Inflammatory macrophage treated with lipopolysaccharide for 4 hours (primary cell): Measurements from ENCODE around the gene MTIF2.
"Not testable (repeated sequence)": the region's sequence is repeated elsewhere in the genome, so short reads cannot be mapped to it uniquely, and the experiment has no call there.

Source experiments
- DNase-seq: peaks from one replicate; pipeline ENCODE4 v3.0.0-alpha.2; 2020

The MTIF2 gene, protein sequence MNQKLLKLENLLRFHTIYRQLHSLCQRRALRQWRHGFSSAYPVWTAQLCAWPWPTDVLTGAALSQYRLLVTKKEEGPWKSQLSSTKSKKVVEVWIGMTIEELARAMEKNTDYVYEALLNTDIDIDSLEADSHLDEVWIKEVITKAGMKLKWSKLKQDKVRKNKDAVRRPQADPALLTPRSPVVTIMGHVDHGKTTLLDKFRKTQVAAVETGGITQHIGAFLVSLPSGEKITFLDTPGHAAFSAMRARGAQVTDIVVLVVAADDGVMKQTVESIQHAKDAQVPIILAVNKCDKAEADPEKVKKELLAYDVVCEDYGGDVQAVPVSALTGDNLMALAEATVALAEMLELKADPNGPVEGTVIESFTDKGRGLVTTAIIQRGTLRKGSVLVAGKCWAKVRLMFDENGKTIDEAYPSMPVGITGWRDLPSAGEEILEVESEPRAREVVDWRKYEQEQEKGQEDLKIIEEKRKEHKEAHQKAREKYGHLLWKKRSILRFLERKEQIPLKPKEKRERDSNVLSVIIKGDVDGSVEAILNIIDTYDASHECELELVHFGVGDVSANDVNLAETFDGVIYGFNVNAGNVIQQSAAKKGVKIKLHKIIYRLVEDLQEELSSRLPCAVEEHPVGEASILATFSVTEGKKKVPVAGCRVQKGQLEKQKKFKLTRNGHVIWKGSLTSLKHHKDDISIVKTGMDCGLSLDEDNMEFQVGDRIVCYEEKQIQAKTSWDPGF

DNA sequence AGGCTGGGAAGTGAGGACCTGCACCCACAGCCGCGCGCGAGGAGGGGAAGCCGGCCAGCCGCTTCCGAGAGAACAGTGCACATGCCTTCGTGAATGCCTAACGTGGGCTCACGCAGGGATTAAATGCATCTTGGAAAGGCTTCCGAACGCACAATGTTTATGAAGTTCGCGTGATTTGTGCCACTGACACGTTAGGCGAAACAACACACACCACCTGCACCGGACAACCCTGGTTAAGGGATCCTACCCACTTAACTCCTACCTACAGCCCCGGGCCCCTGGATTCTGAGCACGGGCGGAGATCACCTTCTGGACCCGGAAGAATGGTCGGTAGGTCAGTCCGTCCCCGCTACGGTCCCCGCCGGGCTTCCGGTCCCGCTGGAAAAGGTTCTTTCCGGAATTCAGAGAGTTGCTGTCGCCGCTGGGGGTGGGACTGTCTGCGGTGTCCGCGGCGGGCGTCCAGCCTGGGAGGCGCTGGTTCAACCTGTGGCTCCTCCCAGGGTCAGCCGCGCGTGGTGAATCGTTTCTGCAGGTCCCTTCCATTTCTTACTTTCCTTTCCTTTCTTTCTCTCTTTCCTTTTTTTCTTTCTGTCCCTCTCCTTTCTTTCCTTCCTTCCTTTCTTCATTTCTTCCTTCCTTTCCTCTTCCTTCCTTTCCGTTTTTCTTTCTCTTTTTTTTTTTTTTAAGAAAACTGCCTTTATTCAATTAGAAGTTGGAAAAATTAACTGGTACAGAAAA is at the start of gene MTIF2:
Gene MTIF2, minus strand, starts transcription at position 325 of the 738 bp plus-strand sequence. CDS start 5,373 bp downstream, outside the sequence.
- DNase-seq = peak; percentile 94

DNA sequence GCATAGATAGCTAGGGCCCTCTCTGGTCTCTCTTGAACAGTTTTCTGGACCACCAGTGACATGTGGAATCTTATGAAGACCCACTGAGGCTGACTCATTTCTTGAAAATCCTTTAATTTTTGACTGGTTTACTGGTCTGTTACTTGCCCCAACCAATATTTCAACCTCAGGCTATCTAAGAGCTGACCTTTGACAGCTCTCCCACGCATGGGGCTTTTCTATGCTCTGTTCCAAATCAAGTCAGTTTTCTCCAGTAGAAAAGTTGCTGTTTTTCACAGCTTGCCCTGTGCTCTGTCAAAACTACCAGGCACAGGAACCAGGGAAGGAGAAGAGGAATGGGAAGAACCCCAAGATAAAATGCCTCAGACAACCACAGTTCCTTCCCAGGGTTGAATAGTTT is 46.0 kb upstream of the MTIF2 start:
- no peak for DNase-seq

DNA sequence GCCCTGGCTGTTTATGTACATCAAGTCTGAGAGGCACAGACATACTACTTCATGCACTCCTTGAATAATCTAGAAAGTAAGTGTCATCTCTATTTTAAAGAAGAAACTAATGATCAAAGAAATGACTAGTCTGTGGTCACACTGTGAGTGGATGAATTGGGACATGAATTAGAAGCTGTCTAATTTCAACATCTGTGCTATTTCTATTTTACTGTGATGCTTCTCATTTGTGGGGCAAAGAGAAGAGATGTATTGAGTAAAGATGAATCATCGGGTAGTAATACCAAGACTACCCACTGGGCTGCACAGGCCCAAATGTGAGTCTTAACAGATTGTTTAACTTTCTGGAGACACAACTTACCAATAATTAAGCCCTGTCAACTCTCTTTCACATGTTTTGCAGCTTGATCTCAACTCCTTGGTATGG is 42.4 kb upstream of the MTIF2 start:
- DNase-seq = peak; percentile 96

DNA sequence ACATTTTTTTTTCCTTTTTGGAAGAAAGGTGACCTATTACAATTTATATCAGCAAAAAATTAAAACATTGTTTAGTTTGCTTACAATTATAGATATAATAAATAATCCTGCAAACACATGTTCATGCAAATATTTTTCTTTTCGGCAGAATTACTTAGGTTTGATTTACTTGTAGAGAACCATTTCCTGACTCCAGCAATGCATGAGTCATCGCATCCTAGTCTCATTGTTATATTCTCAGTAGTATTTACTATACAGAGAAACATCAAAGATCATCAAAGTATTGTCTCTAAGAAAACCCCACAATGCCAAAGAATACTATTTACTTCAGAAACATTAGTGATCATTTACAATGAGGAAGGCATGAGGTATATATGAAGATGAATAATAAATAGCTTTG is 40.4 kb upstream of the MTIF2 start:
- no peak for DNase-seq

DNA sequence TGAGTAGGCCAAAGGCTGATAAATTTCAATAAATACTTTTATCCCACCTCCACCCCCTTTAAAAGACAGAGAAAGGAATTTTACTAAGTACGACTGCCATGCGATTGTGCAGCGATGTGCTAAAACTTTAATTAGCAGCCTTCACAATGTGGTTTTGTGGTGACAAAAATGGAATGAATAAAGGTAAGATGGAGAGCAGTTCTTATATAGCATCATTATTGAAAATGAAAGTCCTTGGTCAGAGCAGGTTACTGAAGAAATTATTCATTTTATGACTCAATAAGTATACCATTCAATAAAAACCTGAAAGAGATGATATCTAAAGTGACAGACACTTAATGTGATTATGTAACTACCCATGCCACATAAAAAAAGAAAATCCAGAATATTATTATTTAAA is 33.2 kb upstream of the MTIF2 start:
- no peak for DNase-seq

DNA sequence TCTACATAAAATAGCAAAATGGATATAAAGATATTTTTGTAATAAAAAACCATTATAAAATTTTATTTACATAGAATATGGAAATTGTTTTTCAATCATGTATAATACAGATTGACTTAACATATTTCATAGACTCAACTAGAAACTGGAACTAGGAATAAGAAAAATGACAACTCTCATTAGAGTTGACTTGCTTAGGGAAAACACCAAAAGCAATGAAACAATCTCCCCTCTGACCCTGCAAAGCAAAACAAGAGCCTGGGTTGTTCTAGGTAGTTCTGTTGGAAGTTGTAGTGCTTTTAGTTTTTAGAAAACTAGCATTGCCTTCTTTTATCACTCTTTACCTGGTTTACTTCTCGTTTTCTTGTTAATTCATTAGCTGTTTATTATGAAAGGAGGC is 32.2 kb upstream of the MTIF2 start:
- DNase-seq = no peak

DNA sequence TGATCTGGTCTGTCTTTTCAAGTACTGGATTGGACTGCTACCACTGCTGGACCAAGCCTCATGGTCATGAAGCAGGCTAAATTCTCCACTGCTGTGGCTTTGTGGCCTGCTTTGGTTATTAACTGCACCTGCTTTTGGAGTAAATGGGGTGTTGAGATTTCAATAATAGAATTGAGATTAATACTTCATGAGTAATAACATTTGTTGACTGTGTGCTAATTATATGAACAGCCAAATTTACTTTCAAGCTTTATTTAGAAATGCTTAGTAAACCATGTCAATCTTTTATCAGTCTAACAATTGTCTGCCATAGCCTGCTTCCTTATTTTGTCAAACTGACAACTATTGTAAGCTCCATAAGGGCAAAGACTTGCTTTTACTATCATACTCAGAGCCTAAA is 27.4 kb upstream of the MTIF2 start:
- no peak for DNase-seq

DNA sequence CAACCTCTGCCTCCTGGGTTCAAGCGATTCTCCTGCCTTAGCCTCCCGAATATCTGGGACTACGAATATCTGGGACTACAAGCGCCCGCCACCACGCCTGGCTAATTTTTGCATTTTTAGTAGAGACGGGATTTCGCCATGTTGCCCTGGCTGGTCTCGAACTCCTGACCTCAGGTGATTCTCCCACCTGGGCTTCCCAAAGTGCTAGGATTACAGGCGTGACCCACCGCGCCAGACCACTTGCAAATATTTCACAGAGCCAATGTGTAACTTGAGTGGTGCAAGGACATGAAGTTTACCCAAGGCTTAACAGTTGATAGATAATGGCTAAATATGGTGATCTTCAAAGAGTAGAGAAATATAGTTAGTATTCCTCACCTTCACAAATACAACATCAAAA is 14.1 kb upstream of the MTIF2 start:
- DNase-seq = no peak

DNA sequence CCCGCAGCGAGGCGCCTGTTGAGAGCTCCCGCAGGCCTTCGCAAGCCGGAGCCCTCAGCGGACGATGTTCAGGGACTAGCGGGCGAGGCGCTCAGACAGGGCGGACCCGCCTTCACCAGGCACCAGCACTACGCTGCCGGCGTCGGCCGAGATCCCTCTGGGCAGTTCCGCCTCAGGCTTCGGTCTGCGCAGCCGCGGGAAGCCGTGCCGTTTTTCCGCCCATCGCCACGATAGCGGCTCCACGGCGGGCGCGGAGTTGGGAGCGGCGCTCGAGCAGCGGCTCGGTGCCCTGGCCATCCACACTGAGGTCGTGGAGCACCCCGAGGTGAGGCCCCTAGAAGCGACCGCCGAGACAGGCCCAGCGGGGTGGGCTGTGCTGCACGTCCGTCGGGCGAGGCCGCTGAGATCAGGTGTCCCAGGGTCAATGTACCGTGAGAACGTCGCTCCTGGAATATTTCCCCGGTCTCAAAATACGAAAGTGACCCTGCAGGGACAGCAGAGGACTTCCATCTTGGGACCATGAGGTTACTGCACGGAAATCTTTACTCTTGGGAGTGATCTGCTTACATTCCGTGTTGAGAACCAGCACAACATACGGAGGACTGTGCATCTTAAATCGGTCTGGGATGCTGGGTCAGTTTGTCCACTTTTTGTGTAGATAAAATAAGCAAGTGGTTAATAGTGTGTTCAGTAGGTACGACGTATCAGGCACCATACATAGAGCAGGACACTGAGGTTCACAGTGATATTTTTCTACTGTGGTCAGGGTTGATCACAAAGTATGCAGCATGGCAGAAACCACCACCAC is 13.3 kb upstream of the MTIF2 start:
- peak; percentile 86 for DNase-seq

DNA sequence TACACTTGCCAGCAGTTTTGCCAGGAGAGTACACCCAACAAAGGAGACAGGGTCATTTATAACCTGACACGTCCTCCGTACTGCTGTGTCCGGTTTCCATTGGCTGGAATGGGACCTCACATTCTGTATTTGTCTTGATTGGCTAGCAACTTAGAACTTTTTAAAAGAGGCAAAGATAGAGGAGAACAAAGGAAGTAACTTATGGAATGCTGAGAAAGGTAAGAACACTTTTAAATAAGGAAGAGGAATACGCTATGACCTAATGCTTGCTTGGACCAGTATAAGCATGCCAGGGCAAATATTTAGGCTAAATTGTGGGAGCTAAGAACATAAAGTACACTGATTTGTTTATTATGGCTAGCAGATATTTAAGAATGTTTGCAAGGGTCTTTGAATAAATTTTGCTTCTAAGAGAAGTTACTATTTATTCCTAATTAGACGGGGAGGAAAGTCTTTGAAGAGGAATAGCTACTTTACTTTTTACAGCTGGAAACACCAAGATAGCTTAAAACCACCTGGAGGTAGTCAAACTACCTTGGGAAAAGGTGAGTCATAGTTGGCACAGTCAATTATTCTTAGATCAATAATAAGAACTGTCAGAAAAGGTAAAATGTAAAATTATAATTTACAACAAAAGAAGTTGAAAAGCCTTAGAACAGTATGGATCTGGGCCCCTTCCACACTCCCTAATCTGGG is 12.0 kb upstream of the MTIF2 start:
- DNase-seq = not testable (repeated sequence)

DNA sequence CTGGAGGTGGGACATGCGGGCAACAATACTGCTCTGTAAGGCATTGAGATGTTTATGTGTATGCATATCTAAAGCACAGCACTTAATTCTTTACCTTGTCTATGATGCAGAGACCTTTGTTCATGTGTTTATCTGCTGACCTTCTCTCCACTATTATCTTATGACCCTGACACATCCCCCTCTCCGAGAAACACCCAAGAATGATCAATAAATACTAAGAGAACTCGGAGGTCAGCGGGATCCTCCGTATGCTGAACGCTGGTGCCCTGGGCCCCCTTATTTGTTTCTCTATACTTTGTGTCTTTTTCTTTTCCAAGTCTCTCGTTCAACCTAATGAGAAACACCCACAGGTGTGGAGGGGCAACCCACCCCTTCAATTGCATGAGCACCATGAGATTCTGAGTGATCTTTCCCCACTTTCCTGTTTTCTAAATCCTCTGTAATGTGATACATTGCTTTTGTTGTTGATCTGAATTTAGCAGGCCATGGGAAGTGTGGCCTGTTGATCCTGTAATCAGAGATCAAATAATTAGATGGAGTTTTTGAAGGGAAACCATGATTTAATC is 10.9 kb upstream of the MTIF2 start:
- not testable (repeated sequence) for DNase-seq

DNA sequence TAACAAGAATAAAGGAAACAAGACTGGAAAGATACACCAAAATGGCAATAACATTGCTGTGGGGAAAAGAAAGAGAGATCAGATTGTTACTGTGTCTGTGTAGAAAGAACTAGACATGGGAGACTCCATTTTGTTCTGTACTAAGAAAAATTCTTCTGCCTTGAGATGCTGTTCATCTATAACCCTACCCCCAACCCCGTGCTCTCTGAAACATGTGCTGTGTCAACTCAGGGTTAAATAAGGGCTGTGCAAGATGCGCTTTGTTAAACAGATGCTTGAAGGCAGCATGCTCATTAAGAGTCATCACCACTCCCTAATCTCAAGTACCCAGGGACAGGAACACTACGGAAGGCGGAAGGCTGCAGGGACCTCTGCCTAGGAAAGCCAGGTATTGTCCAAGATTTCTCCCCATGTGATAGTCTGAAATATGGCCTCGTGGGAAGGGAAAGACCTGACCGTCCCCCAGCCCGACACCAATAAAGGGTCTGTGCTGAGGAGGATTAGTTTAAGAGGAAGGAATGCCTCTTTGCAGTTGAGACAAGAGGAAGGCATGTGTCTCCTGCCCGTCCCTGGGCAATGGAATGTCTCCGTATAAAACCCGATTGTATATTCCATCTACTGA is 10.3 kb upstream of the MTIF2 start:
- not testable (repeated sequence) for DNase-seq

DNA sequence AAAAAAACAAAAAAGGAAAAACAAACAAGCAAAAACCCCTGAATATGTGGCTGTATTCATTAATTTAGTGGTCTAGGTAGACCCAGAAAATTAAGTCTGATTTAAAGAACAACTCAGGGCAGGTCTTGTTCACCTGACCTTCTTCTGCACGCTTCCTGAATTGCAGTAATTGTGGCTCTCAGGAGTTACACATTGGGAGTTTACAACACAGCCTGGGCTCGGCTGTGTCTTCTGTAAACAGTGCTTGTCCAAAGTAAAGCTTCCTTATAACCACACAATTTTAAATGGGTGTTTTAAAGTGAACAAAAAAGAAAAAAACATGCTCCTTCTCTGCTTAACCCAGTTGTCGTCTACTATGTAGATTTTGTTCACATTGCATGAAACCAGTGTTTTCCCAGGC is 8.3 kb upstream of the MTIF2 start:
- no peak for DNase-seq

DNA sequence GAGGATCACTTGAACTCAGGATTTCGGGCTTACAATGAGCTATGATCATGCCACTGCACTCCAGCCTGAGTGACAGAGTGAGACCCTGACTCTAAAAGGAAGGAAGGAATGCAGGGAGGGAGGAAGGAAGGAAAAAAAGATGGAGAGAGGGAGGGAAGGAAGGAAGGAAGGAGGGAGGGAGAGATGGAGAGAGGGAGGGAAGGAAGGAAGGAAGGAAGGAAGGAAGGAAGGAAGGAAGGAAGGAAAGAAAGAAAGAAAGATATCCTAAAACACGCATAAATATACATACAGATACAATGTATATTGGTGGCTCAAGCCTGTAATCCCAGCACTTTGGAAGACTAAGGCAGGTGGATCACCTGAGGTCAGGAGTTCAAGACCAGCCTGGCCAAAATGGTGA is 5.3 kb upstream of the MTIF2 start:
- DNase-seq = not testable (repeated sequence)

DNA sequence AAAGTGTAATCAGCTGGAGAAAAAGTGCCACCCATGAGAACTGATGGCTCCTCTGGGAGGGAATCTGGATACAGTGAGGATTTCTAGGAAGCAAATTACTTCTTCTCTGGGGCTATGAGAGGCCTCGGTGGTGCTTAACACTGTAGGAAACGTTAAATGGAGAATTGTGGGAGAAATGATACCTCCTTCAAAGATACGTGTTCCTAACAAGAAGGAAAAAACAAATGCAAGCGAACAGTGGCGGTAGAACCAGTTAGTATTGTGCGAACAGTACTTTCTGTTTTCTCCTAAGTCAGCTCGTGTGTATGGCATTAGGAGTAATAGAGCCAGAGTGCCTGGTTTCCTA is 587 bp upstream of the MTIF2 start:
- DNase-seq = no peak

DNA sequence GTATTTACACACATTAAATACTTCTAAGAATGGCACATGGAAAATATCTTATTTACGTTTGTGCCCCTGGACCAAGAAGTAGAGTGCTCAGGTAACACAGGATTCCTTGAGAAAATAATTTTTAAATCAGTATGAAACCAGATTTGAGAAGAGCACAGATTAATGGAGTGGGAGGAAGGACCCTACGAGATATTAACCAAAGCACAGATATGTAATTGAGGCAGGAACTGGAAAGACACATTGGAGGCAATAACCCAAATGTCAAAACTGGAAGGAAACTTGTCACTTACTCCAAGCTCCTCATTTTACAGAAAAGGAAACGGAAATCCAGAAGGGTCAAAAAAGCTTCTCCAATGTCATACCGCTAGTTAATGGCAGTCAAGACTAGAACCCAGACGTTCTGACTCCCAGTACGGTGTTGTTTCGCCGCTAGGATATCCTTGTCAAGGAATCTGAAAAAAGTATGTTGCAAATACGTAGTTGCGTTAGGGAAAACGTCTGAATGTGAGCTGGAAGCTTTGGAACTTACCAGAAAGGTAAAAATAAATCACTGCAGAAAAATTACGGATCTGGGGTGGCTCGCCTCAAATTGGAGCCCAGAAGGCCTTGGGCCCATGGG is 634 bp downstream of the MTIF2 start:
- peak; percentile 13 for DNase-seq

DNA sequence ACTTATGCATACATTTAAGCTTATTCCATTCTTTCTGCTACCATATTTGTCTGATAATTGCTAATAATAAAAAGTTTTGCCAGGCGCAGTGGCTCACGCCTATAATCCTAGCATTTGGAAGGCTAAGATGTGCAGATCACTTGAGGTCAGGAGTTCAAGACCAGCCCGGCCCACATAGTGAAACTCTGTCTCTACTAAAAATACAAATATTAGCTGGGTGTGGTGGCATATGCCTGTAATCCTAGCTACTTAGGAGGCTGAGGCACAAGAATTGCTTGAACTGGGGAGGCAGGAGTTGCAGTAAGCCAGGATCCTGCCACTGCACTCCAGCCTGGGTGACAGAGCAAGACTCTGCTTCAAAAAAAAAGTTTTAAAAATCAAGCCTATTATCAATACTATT is 9.4 kb downstream of the MTIF2 start:
- not testable (repeated sequence) for DNase-seq

DNA sequence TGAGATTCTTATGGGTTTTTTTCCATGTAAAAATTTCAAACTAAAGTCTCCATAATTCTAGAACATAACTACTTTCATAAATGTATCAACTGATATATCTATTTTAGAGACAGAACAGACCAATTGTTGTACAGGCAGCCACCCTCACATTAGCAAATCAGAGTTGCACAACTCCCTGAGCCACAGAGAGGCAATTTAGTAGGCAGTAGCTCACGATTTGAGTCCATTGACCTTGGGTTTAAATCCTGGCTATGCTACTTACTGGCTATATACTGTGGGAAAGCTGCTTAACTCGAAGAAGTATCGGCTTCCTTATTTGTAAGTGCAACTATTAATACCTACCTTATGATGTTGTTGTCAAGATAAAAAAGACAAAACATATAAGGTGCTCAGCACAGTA is 16.2 kb downstream of the MTIF2 start:
- DNase-seq = no peak

DNA sequence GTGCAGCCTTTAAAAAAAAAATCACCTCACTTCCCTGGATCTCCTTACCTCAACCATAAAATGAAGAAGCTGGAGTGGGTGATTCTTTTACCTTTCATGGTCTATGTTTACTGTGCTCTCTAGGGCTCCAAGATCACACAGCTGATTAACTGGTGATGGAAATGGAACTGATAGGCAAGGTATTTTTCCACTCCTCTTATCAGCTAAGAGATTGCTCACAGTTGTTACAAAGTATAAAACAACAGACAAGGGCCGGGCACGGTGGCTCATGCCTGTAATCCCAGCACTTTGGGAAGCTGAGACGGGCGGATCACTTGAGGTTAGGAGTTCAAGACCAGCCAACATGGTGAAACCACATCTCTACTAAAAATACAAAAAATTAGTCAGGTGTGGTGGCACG is 22.0 kb downstream of the MTIF2 start:
- no peak for DNase-seq

DNA sequence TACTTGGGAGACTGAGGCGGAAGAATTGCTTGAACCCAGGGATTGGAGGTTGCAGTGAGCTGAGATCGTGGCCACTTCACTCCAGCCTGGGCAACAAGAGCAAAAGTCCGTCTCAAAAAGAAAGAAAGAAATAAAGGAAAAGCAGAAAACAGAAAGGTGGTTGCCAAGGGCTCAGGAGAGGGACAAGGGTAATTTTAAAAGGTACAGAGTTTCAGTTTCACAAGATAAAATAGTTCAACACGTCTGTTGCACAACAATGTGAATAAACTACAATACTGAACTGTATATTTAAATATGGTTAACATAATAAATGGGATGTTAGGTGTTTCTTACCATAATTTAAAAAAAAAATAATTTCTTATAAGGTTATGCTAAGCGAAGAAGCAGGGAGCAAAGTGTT is 23.6 kb downstream of the MTIF2 start:
- no peak for DNase-seq

DNA sequence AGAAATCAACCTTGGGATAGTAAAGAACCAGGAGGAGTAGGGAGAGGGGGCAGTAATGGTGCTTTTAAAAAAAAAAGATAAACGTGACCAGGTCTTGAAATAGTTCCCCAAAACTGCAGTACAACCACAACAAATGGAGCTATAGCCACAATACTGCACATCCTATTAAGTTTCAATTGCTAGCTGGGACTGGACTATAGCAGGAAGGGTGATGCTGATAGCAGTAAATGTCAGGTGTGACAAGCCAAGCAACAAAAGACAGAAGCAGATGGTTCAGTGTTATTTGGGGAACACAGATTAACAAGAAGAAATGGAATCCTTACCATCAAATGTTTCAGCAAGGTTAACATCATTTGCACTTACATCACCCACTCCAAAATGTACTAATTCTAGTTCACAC is 26.4 kb downstream of the MTIF2 start:
- DNase-seq = no peak
